K562 (cell line): ENCODE results near the gene DNASE2. TPM values are rescaled to one million over a fixed set of nuclear protein-coding genes. Genes with fewer than 3 reads are reported as not detected.

Experiments used
- ARID4B ChIP-seq: sonication (generic); formaldehyde crosslinking; IDR thresholded peaks from 2 replicates; pipeline ENCODE4 v1.8.0; 2022; ENCODE audit warnings: mild to moderate bottlenecking, missing genetic modification reagents
- MGA ChIP-seq: fragments of 450-650 bp; IDR thresholded peaks from 2 replicates; pipeline ENCODE4 v1.6.1; 2016; ENCODE audit warnings: mild to moderate bottlenecking, moderate library complexity
- ZFX ChIP-seq: sonication (generic); formaldehyde crosslinking; IDR thresholded peaks from 2 replicates; pipeline ENCODE4 v1.8.0; 2022; ENCODE audit warnings: mild to moderate bottlenecking, missing genetic modification reagents, moderate library complexity
- ZNF436 ChIP-seq: fragments of 250-450, 450-650 bp; sonication (Bioruptor Pico); formaldehyde crosslinking; IDR thresholded peaks from 2 replicates; pipeline ENCODE4 v1.7.0; 2020; ENCODE audit warnings: mild to moderate bottlenecking
- ZNF511 ChIP-seq: sonication (generic); formaldehyde crosslinking; IDR thresholded peaks from 2 replicates; pipeline ENCODE4 v1.8.0; 2022; ENCODE audit warnings: mild to moderate bottlenecking, missing genetic modification reagents
- polyA plus RNA-seq, 8 experiments: library from polyadenylated mRNA; depleted of rRNA in 4 of 8; stranded (reverse) in 5 of 8; unstranded in 3 of 8; fragments of >200 nt; fragmentation: Nextera tagmentation in 2 of 8; fragmentation: Illumina TruSeq in 1 of 8; extraction: Ambion mirVana in 2 of 8; extraction: Trizol in 1 of 8; gene quantifications; 2 replicates each; pipeline versions ENCODE4 v1.2.1 to v1.2.3, GENCODE V29; 2011 to 2014; ENCODE audit warnings: inconsistent platforms in 1 of 8, missing spikeins in 1 of 8
- total RNA-seq, 7 experiments: library from RNA; depleted of rRNA in 6 of 7; stranded (reverse); fragments of >200 nt in 6 of 7; fragmentation: Illumina TruSeq in 2 of 7; extraction: Trizol in 2 of 7; gene quantifications; 2 replicates each; pipeline versions ENCODE4 v1.2.1 to v1.2.3, GENCODE V29; 2011 to 2021; ENCODE audit warnings: low replicate concordance in 1 of 7

The DNASE2 gene
- total and polyA plus RNA-seq, 9 of the 15 experiments (the other 6 are each of a cell fraction or from before 2014, with no cell fraction given): 4.4 to 27.0 (median 20.2) TPM

- TF ChIP-seq ARID4B (CRISPR knock-in tag): peak; percentile 80
- peak; percentile 96 for TF ChIP-seq MGA
- TF ChIP-seq ZNF511 (CRISPR knock-in tag): peak; percentile 64
- 0 out of 2 replicates have a peak, but pooled peaks have one; percentile 25 for TF ChIP-seq ZNF436 (CRISPR knock-in tag)
- no peak for TF ChIP-seq ZFX (CRISPR knock-in tag)
Measured at GRCh38 chr19:12884926-12885748, 3.9 kb upstream of the DNASE2 start (continued).
